ENCODE measurements around the gene FAM107B.

- no peak for TF ChIP-seq CTCF (IDR thresholded peaks at IDR 0.05)
- no peak for TF ChIP-seq EZH2 (IDR thresholded peaks at IDR 0.05)
Observed at GRCh38 chr10:14608381-14609001, 166.2 kb downstream of the FAM107B start.

All from neural progenitor cell (in vitro differentiated cells).